ENCODE results near the gene NFKB1.
"Not testable (repeated sequence)": the region's sequence is repeated elsewhere in the genome, so short reads cannot be mapped to it uniquely, and the experiment has no call there.

Gene NFKB1

DNA sequence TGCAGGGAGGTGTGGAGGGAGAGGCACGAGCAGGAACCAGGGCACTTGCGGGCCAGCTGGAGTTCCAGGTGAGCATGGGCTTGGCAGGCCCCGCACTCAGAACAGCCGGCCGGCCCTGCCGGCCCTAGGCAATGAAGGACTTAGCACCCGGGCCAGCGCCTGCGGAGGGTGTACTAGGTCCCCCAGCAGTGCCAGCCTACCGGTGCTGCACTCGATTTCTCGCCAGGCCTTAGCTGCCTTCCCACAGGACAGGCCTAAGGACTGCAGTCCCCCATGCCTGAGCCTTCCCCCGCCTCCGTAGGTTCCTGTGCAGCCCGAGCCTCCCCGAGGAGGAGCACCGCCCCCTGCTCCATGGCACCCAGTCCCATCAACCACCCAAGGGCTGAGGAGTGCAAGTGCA lies 18.0 kb upstream of the NFKB1 start:
- peaks cover 40% of the 10 kb centered on the region for H3K9me3 Mint-ChIP-seq
- H3K4me3 Mint-ChIP-seq = no peak overlapping the region
- H3K36me3 Mint-ChIP-seq = peaks cover 21% of the 10 kb centered on the region
- H3K27me3 Mint-ChIP-seq = peaks cover 8% of the 10 kb centered on the region
- CTCF ChIA-PET = interaction anchor here (1.0 kb wide), 1 partner anchor 26 kb away, joined by 3 read pairs; no protein-coding TSS in a partner anchor
- peaks cover 19% of the 10 kb centered on the region for H3K4me1 Mint-ChIP-seq
- no peak for DNase-seq
- no peak overlapping the region for H3K27ac Mint-ChIP-seq

DNA sequence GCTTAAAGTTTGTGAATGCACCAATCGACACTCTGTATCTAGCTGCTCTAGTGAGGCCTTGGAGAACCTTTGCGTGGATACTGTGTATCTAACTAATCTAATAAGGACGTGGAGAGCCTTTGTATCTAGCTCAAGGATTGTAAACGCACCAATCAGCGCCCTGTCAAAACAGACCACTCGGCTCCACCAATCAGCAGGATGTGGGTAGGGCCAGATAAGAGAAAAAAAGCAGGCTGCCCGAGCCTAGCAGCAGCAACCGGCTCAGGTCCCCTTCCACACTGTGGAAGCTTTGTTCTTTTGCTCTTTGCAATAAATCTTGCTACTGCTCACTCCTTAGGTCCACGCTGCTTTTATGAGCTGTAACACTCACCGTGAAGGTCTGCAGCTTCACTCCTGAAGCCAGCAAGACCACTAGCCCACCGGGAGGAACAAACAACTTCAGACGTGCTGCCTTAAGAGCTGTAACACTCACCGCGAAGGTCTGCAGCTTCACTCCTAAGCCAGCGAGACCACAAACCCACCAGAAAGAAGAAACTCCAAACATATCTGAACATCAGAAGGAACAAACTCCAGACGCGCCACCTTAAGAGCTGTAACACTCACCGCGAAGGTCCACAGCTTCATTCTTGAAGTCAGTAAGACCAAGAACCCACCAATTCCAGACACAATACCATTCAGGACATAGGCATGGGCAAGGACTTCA lies 17.0 kb upstream of the NFKB1 start:
- CTCF ChIA-PET = interaction anchor here (1.0 kb wide), 1 partner anchor 27 kb away, joined by 3 read pairs; no protein-coding TSS in a partner anchor

DNA sequence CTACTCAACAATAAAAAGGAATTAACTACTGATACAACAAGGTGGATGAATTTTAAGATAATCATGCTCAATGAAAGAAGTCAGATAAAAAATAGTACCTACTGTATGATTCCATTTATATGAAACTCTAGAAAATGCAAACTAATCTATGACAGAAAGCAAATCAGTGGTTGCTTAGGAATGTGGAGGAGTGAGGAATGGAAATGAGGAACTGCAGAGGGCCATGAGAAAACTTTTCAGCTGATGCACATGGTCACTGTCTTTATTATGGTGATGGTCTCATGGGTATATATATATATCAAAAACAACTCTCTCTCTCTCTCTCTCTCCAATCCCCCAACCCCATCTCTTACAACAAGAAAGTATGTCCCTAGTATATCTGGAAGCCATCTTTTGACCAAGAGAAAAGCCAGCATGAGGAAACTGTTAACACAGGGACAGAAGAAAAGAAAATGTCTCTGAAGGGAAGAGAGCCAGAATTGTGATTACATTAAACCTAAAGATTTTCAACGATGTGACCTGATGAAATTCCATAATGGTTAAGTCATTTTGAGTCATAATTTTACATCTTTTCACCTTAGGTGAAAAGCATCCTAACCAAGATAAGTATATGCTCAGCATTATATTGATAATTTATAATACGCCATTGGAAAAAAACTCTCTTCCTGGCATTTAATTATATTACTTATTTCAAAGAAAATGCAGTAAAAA lies 8.5 kb upstream of the NFKB1 start:
- Mint-ChIP-seq H3K4me3 (no peak overlapping the region), H3K9me3 (peaks cover 3% of the 10 kb centered on the region), H3K27me3 (no peaks in the 10 kb centered on the region), H3K36me3 (peaks cover 3% of the 10 kb centered on the region), H3K4me1 (peaks cover 14% of the 10 kb centered on the region), H3K27ac (no peak overlapping the region)
- DNase-seq = no peak
- CTCF ChIA-PET = no interaction called here

More for the DNA sequence above, 17.0 kb upstream of the NFKB1 start:
- not testable (repeated sequence) for DNase-seq, H3K4me3 Mint-ChIP-seq, H3K27me3 Mint-ChIP-seq
- peak overlapping the region; percentile 33 for H3K27ac Mint-ChIP-seq
- H3K36me3 Mint-ChIP-seq = peaks cover 19% of the 10 kb centered on the region
- H3K4me1 Mint-ChIP-seq = peaks cover 19% of the 10 kb centered on the region
- H3K9me3 Mint-ChIP-seq = peaks cover 37% of the 10 kb centered on the region

DNA sequence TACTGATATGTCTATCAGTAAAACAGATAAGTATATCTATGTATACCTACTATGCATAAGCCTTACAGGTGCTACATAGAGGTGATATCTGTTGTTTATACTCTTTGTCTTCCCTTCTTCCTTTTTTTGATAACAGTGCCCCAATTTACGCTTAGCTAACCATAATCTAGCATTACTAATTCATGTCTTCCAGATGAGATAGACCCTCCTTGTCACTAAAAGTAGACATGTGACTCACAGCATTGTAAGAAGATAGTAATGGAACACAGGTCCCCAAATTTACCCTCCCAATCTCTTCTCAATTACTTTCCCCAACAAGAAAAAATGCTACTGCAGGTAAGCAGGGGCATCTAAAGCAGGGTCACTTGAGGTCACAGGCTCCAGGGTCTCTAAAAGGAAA lies 7.9 kb upstream of the NFKB1 start:
- H3K9me3 Mint-ChIP-seq = no peaks in the 10 kb centered on the region
- no peak overlapping the region for H3K27ac Mint-ChIP-seq
- no peak for DNase-seq
- no peak overlapping the region for H3K4me3 Mint-ChIP-seq
- CTCF ChIA-PET = no interaction called here
- peaks cover 1% of the 10 kb centered on the region for H3K36me3 Mint-ChIP-seq
- peaks cover 14% of the 10 kb centered on the region for H3K4me1 Mint-ChIP-seq
- no peaks in the 10 kb centered on the region for H3K27me3 Mint-ChIP-seq

DNA sequence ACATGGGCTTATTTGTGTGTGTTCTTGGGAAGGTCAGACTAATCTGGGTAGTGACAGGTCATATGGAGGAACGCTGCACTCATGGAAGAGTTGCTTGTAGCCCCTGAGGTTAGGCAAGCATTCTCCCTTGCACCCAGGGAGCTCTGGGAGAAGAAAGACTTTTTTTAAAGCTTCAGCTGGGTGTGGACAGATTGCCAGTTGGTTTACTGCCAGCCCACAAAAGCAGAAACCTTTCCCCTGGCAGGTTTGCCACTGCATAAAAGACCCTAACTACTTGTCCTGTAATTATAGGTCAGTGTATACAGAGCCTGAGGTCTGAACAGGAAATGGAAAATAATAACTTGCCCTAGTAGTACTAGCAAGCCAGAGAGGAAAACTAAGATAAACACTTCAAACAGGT lies 7.4 kb upstream of the NFKB1 start:
- Mint-ChIP-seq H3K27me3 (no peaks in the 10 kb centered on the region), H3K36me3 (peaks cover 3% of the 10 kb centered on the region), H3K27ac (no peak overlapping the region), H3K9me3 (no peaks in the 10 kb centered on the region), H3K4me3 (no peak overlapping the region), H3K4me1 (peaks cover 14% of the 10 kb centered on the region)
- CTCF ChIA-PET = interaction anchor here (1.4 to 1.8 kb wide), 2 partner anchors 20 to 515 kb away, joined by 3 to 4 read pairs; no protein-coding TSS in a partner anchor
- no peak for DNase-seq

DNA sequence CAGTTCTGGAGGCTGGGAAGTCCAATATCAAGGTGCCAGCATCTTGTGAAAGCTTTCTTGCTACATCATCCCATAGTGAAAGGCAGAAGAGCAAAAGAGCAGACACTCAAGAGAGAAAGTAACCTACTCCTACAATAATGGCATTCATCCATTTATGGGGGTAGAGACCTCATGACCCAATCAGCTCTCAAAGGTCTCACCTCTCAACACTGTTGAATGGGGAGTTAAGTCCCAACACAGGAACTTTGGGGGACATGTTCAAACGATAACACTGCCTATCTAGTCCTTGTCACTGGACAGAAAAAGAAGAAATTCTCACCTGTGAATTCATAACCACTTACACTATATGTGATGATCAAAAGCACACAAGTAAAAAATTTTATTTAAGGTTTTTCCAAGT lies 6.6 kb upstream of the NFKB1 start:
- H3K27me3 Mint-ChIP-seq = no peaks in the 10 kb centered on the region
- CTCF ChIA-PET = interaction anchor here (1.4 to 1.8 kb wide), 3 partner anchors 20 to 515 kb away, joined by 3 to 4 read pairs (median 3); no protein-coding TSS in a partner anchor

DNA sequence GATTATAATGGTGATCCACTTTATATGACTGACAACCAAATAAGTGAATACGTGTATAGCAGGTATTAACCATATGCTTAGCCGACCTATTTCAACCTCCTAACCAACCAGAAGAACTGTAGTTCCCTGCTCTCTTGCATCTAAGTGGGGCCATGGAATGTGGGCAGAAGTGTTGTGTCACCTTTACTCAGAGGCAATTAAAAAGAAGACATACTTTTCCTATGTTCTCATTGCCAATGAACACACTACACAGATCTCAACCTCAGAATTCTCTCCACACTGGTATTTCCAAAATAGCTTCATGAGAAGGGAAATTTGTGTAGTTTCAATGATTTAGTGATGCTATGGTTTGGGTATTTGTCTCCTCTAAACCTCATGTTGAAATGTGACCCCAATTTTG lies 3.2 kb upstream of the NFKB1 start:
- no peak for DNase-seq
- Mint-ChIP-seq H3K4me3 (no peak overlapping the region), H3K27me3 (no peaks in the 10 kb centered on the region), H3K36me3 (peaks cover 8% of the 10 kb centered on the region), H3K9me3 (peaks cover 2% of the 10 kb centered on the region), H3K27ac (no peak overlapping the region), H3K4me1 (peaks cover 22% of the 10 kb centered on the region)
- CTCF ChIA-PET = no interaction called here

More for the DNA sequence above, 6.6 kb upstream of the NFKB1 start:
- DNase-seq = no peak
- Mint-ChIP-seq H3K9me3 (peaks cover 2% of the 10 kb centered on the region), H3K4me1 (peaks cover 14% of the 10 kb centered on the region), H3K27ac (no peak overlapping the region), H3K36me3 (peaks cover 2% of the 10 kb centered on the region), H3K4me3 (no peak overlapping the region)

DNA sequence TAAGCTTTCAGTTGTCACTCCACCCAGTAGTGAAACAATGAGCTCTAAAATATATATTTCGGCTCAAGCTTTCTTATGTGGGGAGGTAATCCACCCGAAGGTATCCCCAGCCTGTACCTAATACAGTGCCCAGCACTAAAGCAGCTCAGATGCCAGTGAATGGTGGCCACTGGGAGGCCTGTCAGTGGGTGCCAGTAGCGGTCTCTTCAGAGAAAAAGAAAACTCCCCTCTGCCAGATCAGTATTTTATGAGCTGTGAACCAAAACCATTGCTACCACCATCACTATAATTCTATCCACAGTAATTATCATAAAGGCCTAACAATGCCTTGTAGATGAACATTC lies 835 bp upstream of the NFKB1 start:
- Mint-ChIP-seq H3K36me3 (peaks cover 26% of the 10 kb centered on the region), H3K4me3 (peak overlapping the region; percentile 69), H3K9me3 (peaks cover 2% of the 10 kb centered on the region), H3K27ac (peak overlapping the region; percentile 73), H3K4me1 (peaks cover 25% of the 10 kb centered on the region), H3K27me3 (no peaks in the 10 kb centered on the region)
- CTCF ChIA-PET = interaction anchor here (1.0 to 4.0 kb wide), 5 partner anchors 14 to 125 kb away, joined by 3 to 17 read pairs (median 5); no protein-coding TSS in a partner anchor
- DNase-seq = peak; percentile 36

DNA sequence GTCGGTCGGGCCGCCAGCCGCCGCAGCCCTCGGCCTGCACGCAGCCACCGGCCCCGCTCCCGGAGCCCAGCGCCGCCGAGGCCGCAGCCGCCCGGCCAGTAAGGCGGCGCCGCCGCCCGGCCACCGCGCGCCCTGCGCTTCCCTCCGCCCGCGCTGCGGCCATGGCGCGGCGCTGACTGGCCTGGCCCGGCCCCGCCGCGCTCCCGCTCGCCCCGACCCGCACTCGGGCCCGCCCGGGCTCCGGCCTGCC lies 213 bp downstream of the NFKB1 start:
- CTCF ChIA-PET = interaction anchor here (4.0 kb wide), 1 partner anchor 78 kb away, joined by 17 read pairs; no protein-coding TSS in a partner anchor
- Mint-ChIP-seq H3K4me1 (peaks cover 29% of the 10 kb centered on the region), H3K27me3 (no peaks in the 10 kb centered on the region), H3K36me3 (peaks cover 26% of the 10 kb centered on the region), H3K27ac (peak overlapping the region; percentile 89), H3K4me3 (peak overlapping the region; percentile 79), H3K9me3 (peaks cover 2% of the 10 kb centered on the region)
- no peak for DNase-seq

DNA sequence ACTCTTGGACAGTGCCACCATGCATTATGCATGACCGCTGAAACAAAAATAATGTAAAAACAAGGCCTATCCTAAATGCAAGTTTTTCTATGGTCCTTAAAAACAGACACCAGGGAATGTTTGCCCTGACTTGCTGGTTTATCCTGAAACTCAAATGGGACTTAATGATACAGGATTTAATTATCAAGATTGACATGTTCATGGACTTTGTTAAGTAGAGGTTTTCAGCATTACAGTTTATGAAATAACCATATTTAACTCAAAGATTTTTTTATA lies 1.3 kb downstream of the NFKB1 start:
- DNase-seq = no peak
- Mint-ChIP-seq H3K27me3 (no peaks in the 10 kb centered on the region), H3K4me3 (peak overlapping the region; percentile 93), H3K36me3 (peaks cover 27% of the 10 kb centered on the region), H3K4me1 (peaks cover 34% of the 10 kb centered on the region), H3K9me3 (peaks cover 2% of the 10 kb centered on the region), H3K27ac (peak overlapping the region; percentile 94)
- CTCF ChIA-PET = interaction anchor here (1.0 to 4.0 kb wide), 3 partner anchors 23 to 77 kb away, joined by 3 to 17 read pairs (median 4); no protein-coding TSS in a partner anchor

DNA sequence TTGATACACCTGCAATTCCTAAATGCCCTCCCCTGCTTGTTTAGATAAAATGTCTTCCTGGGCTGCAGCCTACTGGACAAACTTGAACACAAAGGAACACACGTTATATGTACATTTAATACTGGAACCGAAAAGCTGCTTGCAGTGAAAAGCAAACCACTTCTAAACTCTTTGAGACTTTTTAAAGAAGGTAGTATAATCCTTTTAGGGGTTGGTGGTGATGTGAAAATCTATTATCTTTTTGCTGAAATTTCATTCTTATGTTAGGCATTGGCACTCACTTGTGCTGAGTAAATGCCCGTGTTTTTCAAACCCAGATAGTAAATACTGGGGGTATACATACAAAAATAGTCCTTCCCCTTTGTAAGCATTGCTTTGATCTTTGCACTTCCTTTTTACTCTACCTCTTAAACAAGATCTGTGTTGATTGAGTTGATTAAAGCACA lies 2.2 kb downstream of the NFKB1 start:
- H3K27ac Mint-ChIP-seq = peak overlapping the region; percentile 94
- CTCF ChIA-PET = interaction anchor here (1.0 to 4.0 kb wide), 3 partner anchors 22 to 76 kb away, joined by 3 to 17 read pairs (median 4); no protein-coding TSS in a partner anchor
- H3K9me3 Mint-ChIP-seq = peaks cover 2% of the 10 kb centered on the region
- H3K36me3 Mint-ChIP-seq = peaks cover 31% of the 10 kb centered on the region
- peak overlapping the region; percentile 93 for H3K4me3 Mint-ChIP-seq
- no peaks in the 10 kb centered on the region for H3K27me3 Mint-ChIP-seq
- DNase-seq = no peak
- H3K4me1 Mint-ChIP-seq = peaks cover 41% of the 10 kb centered on the region

DNA sequence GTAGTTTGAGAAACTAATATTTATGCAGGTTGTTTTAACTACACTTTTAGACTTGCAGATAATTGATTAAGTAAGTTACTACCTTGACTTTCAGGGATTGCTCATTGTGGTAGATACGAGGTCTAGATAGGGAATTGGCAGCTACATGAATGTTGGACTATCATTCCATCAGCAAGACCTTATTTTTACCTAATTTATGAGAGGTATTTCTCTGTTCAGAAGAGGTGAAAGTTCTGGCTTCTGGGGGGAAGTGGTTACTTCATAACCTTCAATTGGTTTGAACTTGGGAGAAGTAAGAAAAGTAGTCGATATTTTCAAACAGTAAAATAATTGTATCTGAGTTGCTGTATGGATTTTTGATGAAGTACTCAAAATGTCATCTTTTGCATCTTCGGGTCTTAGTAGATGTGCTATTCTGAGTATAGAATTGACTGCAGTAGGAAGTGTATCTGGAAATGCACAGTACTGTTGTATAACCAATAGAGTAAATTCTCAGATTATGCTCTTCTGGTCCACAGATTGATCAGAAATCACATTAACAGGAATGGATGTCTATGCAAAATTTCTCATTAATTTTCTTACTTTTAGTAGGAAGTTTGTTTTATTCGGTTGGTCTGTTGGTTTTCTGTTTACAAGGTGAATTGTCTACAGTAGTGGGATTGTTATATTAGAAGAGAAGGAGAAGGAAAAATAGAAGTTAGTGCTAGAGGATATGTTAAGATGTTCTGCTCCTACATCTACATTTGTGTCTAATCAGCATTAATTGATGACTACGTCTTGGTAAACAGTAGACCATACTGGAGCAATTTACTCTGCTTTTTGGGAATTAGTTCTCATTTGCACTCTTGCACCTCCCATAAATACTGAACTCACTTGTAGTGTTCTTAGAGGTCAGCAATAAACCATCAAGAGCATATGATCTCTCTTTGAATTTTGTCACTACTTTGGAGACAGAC lies 3.0 kb downstream of the NFKB1 start:
- Mint-ChIP-seq H3K4me1 (peaks cover 48% of the 10 kb centered on the region), H3K27me3 (no peaks in the 10 kb centered on the region), H3K9me3 (peaks cover 2% of the 10 kb centered on the region), H3K36me3 (peaks cover 35% of the 10 kb centered on the region), H3K4me3 (peak overlapping the region; percentile 93), H3K27ac (peak overlapping the region; percentile 94)
- no peak for DNase-seq
- CTCF ChIA-PET = interaction anchor here (4.0 kb wide), 1 partner anchor 75 kb away, joined by 17 read pairs; no protein-coding TSS in a partner anchor

DNA sequence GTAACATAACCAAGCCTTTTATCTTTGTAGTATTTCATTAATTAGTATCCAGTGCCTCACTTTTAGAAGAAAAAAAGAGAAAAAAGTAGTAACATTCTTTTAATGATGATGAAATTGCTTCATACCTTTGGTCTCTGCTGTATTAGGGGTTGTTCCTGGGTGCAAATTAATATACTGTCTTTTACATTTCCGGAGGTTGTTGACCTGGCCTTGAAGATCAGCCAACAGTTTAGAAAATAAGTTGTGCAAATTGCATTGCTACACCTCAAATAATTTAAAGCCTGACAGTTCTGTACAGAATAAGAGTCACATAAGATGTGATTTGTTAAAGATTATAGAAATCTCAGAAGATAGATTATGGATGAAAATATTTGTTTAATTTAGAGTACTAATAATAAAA lies 3.8 kb downstream of the NFKB1 start:
- Mint-ChIP-seq H3K27ac (no peak overlapping the region), H3K4me3 (peak overlapping the region; percentile 93), H3K4me1 (peaks cover 56% of the 10 kb centered on the region), H3K36me3 (peaks cover 43% of the 10 kb centered on the region), H3K9me3 (peaks cover 2% of the 10 kb centered on the region), H3K27me3 (no peaks in the 10 kb centered on the region)
- DNase-seq = no peak
- CTCF ChIA-PET = no interaction called here

DNA sequence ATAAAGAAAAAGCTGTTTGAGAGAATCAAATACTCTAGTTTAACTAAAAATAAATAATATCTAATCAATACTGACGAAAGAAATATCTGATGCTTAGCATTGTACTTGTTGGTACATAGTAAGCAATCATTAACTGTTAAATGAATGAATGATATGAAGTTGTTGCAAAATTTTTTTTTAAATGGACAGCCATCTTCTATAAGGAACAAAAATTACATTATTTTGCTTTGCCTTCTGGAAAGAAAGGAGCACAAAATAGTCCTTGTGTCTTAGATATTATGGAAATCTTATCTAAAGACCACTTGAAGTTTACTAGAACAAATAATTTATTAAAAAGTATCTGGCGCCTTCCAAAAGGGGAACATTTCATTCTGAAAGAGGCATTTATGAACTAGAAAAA lies 4.5 kb downstream of the NFKB1 start:
- peaks cover 47% of the 10 kb centered on the region for H3K36me3 Mint-ChIP-seq
- H3K4me1 Mint-ChIP-seq = peaks cover 52% of the 10 kb centered on the region
- CTCF ChIA-PET = no interaction called here
- no peaks in the 10 kb centered on the region for H3K27me3 Mint-ChIP-seq
- H3K27ac Mint-ChIP-seq = no peak overlapping the region
- no peak for DNase-seq
- no peak overlapping the region for H3K4me3 Mint-ChIP-seq
- peaks cover 2% of the 10 kb centered on the region for H3K9me3 Mint-ChIP-seq

All from activated naive CD4-positive, alpha-beta T cell treated with anti-CD3 and anti-CD28 coated beads, Interleukin-2, amount 10 ng/mL, durations not matched to agents 7 days and 5 days (primary cell).